GM10847 (cell line): ENCODE measurements around the gene CNTFR.

Source experiments
- POLR2A ChIP-seq: IDR thresholded peaks from 2 replicates; pipeline ENCODE4 v1.6.1; 2011; ENCODE audit not compliant: insufficient read length; ENCODE audit errors: extremely low read depth

Gene CNTFR

GRCh38 chr9:34520096-34520495 lies 69.4 kb downstream of the CNTFR start:
- no peak for TF ChIP-seq POLR2A

- no peak for TF ChIP-seq POLR2A
Observed at GRCh38 chr9:34519321-34520020, 70.1 kb downstream of the CNTFR start.

- TF ChIP-seq POLR2A = no peak
Observed at GRCh38 chr9:34518896-34519295, 70.6 kb downstream of the CNTFR start.

GRCh38 chr9:34518110-34518616 lies 71.4 kb downstream of the CNTFR start:
- TF ChIP-seq POLR2A = no peak

- no peak for TF ChIP-seq POLR2A
Observed at GRCh38 chr9:34517185-34517584, 72.3 kb downstream of the CNTFR start.

DNA sequence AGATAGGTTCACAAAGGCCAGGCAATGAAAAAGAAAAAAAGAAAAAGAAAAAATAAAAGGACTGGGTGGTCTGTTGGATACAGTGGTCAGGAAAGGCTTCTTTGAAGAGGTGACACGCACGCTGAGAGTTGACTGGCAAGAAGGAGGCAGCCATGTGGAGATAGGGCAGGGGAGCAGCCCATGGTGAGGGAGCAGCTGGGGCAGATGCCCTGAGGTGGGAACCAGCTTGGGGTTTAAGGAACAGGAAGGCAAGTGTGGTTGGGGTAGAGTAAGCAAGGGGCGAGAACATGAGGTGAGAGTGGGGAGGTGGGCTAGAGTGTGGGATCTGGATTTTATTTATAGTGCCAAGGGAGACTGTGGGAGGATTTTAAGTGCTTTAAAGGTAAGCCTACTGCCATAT lies 73.6 kb downstream of the CNTFR start:
- no peak for TF ChIP-seq POLR2A

DNA sequence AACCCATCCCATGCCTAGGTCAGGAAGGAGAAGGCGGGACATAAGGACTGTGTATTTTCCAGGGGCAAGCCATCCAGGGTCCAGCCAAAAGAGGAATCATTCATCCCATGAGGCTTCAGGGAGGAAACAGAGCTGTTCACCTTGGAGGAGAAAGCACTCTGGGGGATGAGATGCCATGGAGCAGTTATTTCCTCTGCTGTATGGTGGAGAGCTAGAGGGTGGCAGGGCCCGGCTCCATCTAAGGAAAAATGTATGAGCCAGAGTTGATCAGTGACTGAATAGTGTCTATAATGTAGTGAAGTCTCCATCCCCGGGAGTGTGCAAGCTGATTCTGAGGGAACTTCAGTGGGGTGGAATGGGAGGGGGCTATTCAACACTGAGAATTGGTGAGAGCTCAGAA lies 74.7 kb downstream of the CNTFR start:
- no peak for TF ChIP-seq POLR2A

DNA sequence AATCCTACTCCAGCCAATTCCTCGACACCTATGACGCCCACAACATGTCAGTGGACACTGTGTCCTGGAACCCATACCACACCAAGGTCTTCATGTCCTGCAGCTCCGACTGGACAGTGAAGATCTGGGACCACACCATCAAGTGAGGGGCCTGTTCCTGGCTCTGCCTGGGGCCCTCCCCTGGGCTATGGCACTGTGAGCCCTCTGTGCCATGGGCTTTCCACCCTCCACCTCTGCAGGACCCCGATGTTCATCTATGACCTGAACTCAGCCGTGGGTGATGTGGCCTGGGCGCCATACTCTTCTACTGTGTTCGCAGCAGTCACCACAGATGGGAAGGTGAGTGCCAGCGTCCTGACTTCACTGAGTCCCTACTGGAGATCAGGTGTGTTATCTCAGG lies 75.1 kb downstream of the CNTFR start:
- no peak for TF ChIP-seq POLR2A

DNA sequence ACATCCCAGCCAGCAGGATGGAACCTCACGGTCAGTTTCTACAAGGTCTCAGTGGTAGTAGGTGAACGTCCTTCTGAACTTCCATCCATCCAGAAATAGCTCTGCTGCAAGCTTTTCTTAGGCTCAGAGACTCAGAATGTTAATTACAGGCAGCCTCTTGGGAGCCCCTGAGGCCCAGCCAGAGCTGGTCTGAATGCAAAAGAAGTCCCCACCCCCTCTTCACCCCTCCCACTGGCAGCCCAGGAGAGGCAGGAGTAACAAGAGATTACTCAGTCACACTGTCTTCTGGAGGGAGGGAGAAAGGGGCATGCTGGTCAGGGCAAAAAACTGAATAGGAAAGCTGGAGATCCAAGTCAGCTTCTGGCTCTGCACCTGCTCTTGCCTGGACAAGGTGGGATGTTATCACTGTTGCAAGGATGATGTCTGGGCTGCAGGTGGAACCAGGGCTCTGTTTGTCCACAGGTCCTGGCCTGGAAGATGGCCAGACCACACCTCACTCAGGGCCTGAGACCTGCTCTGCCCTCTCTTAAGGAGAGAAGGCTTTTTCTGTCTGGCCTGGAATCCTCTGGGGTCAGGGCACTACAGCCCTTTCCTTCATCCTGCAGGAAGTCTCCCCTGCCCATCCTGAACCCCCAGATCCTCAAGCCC lies 75.8 kb downstream of the CNTFR start:
- no peak for TF ChIP-seq POLR2A

DNA sequence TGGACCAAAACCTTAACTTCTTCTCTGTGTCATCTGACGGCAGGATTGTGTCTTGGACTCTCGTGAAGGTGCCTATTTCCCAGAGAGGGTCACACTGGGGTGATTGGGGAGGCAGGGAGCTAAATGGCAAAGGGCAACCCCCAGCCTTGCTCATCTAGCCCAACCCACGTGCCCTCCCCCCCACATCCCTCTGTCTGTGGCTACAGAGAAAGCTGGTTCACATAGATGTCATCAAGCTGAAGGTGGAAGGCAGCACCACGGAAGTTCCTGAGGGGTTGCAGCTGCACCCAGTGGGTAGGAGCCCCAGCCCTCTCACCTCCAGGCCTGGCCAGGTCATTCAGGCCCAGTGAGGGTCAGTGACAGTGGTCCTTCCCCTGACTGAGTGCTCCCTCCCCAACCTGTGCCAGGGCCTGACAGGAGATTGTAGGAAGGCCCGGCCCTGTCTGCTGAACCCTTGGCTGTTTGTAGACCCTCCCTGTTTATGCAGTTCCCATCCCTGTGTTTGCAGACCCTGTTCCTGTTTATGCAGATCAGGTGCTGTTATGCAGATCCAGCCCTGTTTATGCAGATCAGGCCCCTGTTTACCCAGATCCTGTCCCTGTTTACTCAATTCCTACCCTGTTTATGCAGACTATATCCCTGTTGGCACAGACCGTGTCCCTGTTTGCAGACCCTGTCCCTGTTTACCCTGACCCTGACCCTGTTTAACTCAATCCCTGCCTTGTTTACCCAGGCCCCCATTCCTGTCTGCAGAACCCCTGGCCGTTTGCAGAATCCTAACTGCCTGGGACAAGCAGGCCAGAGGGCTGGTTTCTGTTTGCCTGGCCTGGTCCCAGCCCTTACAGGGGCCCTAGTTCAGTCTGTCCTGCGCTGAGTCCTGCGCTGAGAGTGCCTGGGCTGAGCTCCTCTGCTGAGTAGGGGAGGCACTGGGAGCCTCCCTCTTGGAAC lies 77.1 kb downstream of the CNTFR start:
- TF ChIP-seq POLR2A = no peak

GRCh38 chr9:34510497-34511468 lies 78.7 kb downstream of the CNTFR start:
- no peak for TF ChIP-seq POLR2A

GRCh38 chr9:34508951-34509350 lies 80.6 kb downstream of the CNTFR start:
- TF ChIP-seq POLR2A = no peak

DNA sequence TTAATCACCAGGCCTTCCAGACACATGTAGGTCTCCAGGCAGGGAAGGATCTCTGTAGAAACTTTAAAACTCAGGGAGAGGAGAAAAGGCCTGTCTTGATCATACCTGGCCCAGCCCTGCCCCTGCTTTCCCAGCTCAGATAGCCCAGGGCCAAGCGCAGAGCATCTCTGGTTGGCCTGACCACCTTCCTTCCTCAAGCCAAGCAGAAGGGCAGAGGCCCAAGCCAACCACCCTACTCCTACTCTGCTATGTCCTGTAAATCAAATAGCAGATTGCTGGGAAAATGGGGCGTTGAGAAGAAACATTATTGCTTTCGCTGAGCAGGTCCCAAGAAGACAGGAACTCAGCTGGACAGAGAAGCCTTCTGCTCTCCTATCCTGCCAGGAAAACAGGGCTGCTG lies 81.1 kb downstream of the CNTFR start:
- TF ChIP-seq POLR2A = no peak

GRCh38 chr9:34507966-34508365 lies 81.6 kb downstream of the CNTFR start:
- TF ChIP-seq POLR2A = no peak
